ENCODE measurements around the gene TBC1D9.

TBC1D9 gene

DNA sequence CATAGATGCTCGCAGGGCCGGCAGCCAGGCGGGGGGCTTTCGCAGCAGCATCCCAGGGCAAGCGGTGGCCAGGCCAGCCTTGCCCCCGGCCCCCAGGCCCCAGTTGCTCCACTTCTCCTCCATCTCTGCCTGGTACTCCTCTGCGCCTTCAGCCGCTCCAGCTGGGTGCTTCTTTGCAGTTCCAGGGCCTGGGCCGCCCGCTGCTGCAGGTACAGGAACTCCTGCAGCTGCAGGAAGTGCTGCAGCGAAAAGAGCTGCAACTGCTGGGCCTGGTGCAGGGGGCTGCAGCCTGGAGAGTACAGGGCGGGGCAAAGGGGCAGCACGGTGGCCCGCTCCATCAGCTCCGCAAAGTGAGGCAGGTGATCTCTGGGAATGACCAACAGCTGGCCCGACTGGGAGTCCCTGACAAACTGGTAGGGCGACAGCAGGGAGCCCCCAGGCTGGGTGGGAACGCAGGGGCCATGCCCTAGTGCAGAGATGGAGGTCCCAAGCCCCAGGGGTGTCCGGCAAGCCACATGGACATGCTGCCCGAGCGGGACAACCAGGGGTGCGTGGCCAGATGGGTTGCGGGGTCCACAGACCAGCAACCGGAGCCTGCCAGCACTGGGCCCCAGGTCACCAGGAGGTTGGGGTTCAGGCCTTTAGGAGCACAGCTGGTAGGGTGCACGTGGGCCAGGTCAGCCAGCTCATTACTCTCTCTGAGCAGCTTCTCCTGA, 111.6 kb downstream of the TBC1D9 start (continued):
- no peak for TF ChIP-seq ZNF148 (tag by site-specific recombination; IDR thresholded peaks at IDR 0.05; ENCODE audit: borderline replicate concordance)

GRCh38 chr4:140643571-140644055, 112.6 kb downstream of the TBC1D9 start:
- ChIA-PET CTCF (no interaction called here), POLR2A (no interaction called here)
- Histone ChIP-seq H3K36me3 (ENCODE audit: control insufficient read depth in 2 of 2, insufficient read depth in 1 of 2, low read length in 2 of 2) (peaks cover under 1 to 72% of the 10 kb centered on the region in 2 experiments; a peak in 1 of 3 replicates), H3K4me1 (ENCODE audit: control insufficient read depth, insufficient read depth, low read length) (no peaks in the 10 kb centered on the region), H3K4me3 (ENCODE audit: low read depth, low read length) (no peak overlapping the region), H3K9me3 (ENCODE audit: control insufficient read depth, insufficient read depth, low read depth, low read length) (no peaks in the 10 kb centered on the region), H3K27ac (ENCODE audit: extremely low read depth, low read depth, low read length) (no peak overlapping the region)
- TF ChIP-seq ZNF544 (tag by site-specific recombination; IDR thresholded peaks at IDR 0.05): no peak
- TF ChIP-seq ZNF23 (tag by site-specific recombination; IDR thresholded peaks at IDR 0.05; ENCODE audit: borderline replicate concordance): no peak

DNA sequence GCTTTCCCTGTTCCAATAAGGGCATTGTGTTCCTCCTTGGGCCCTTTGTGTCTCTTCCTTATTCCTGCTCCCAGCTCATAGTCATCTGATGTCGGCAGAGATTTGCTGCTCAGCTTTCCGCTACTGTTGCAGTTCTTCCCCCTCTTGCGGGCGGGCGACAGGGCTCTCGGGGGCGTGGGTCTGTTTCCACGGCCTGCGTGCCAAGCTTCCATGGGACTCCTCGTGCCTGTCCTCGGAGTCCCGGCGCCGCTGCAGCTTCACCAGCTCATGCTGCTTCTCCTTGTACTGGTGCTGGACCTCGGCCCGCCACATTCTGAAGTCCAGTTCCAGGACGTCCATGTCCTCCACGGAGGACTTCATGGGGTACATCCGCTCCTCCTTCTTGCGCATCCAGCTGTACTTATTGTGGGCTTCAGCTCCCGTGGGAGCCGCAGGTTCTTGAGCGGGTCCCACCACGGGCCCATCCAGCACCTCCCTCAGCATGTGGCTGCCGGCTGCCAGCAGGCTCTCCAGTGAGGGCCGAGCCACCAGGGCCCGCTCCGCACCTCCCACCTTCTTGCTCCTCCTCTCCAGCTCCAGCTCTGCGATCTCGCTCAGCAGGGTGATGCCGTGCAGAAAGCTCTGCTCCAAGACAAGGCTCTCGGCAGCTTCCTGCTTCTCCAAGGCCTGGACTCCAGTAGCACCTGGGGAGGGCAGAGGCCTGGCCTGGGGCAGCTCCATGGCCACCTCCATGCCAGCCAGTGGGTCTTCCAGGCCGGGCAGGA, 113.3 kb downstream of the TBC1D9 start:
- H3K4me1 ChIP-seq (ENCODE audit: control insufficient read depth, insufficient read depth, low read length): no peaks in the 10 kb centered on the region
- no peaks in the 10 kb centered on the region for H3K9me3 ChIP-seq (ENCODE audit: control insufficient read depth, insufficient read depth, low read depth, low read length)
- peaks cover 4 to 68% of the 10 kb centered on the region in 2 experiments; a peak in 1 of 3 replicates for H3K36me3 ChIP-seq (ENCODE audit: control insufficient read depth in 2 of 2, insufficient read depth in 1 of 2, low read length in 2 of 2)
- ChIA-PET CTCF (no interaction called here), POLR2A (interaction anchor here (1.1 kb wide), 1 partner anchor 114 kb away, joined by 3 read pairs; no protein-coding TSS in a partner anchor)
- no peak overlapping the region for H3K4me3 ChIP-seq (ENCODE audit: low read depth, low read length)
- H3K27ac ChIP-seq (ENCODE audit: extremely low read depth, low read depth, low read length): no peak overlapping the region
- TF ChIP-seq, protein P1, sequence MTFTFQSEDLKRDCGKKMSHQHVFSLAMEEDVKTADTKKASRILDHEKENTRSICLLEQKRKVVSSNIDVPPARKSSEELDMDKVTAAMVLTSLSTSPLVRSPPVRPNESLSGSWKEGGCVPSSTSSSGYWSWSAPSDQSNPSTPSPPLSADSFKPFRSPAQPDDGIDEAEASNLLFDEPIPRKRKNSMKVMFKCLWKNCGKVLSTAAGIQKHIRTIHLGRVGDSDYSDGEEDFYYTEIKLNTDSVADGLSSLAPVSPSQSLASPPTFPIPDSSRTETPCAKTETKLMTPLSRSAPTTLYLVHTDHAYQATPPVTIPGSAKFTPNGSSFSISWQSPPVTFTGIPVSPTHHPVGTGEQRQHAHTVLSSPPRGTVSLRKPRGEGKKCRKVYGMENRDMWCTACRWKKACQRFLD (tag by site-specific recombination; IDR thresholded peaks at IDR 0.05): no peak
- TF ChIP-seq PRDM2 (tag by site-specific recombination; IDR thresholded peaks at IDR 0.05; ENCODE audit: borderline replicate concordance) (no peak), GFI1B (tag by site-specific recombination; IDR thresholded peaks at IDR 0.05) (no peak), GLIS2 (tag by site-specific recombination; IDR thresholded peaks at IDR 0.05) (no peak), ZNF843 (tag by site-specific recombination; IDR thresholded peaks at IDR 0.05) (no peak), ZFHX2 (tag by site-specific recombination; conservative IDR thresholded peaks at IDR 0.05) (no peak), ZNF48 (tag by site-specific recombination; IDR thresholded peaks at IDR 0.05) (no peak), REST (tag by site-specific recombination; IDR thresholded peaks at IDR 0.05) (no peak)
- TF ChIP-seq, protein P2, sequence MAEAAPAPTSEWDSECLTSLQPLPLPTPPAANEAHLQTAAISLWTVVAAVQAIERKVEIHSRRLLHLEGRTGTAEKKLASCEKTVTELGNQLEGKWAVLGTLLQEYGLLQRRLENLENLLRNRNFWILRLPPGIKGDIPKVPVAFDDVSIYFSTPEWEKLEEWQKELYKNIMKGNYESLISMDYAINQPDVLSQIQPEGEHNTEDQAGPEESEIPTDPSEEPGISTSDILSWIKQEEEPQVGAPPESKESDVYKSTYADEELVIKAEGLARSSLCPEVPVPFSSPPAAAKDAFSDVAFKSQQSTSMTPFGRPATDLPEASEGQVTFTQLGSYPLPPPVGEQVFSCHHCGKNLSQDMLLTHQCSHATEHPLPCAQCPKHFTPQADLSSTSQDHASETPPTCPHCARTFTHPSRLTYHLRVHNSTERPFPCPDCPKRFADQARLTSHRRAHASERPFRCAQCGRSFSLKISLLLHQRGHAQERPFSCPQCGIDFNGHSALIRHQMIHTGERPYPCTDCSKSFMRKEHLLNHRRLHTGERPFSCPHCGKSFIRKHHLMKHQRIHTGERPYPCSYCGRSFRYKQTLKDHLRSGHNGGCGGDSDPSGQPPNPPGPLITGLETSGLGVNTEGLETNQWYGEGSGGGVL (tag by site-specific recombination; IDR thresholded peaks at IDR 0.05): no peak
- TF ChIP-seq, protein P3, sequence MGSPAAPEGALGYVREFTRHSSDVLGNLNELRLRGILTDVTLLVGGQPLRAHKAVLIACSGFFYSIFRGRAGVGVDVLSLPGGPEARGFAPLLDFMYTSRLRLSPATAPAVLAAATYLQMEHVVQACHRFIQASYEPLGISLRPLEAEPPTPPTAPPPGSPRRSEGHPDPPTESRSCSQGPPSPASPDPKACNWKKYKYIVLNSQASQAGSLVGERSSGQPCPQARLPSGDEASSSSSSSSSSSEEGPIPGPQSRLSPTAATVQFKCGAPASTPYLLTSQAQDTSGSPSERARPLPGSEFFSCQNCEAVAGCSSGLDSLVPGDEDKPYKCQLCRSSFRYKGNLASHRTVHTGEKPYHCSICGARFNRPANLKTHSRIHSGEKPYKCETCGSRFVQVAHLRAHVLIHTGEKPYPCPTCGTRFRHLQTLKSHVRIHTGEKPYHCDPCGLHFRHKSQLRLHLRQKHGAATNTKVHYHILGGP (tag by site-specific recombination; IDR thresholded peaks at IDR 0.05): no peak

Data from HEK293 (cell line).